WTC11 (cell line): ENCODE results near the gene SMIM1. TPM values are rescaled to one million over a fixed set of nuclear protein-coding genes. Genes with fewer than 3 reads are reported as not detected.

Experiments
- ATAC-seq: fragments of 200-7000 bp; cut with Tn5 transposase; 2 replicates; pipeline ENCODE4 v1.10.0; 2021; ENCODE audit warnings: mild to moderate bottlenecking, moderate library complexity
- CTCF ChIA-PET: fragments of 300-600 bp; sonication (Branson Sonifier 250); formaldehyde crosslinking; loops from one replicate; lab custom pipeline; 2021; ENCODE audit warnings: antibody characterized with exemption; lab: Charles Lee
- POLR2A ChIA-PET: fragments of 350-600 bp; sonication (Branson Sonifier 250); formaldehyde crosslinking; loops from one replicate; lab custom pipeline; 2021; ENCODE audit warnings: antibody characterized with exemption; lab: Charles Lee
- DNase-seq: peaks from one replicate; pipeline ENCODE4 v3.0.0; 2021; ENCODE audit warnings: low spot score
- H3K27ac Mint-ChIP-seq: 2 replicates; pipeline ENCODE4 v1.8.0; 2021; ENCODE audit warnings: mixed read lengths
- H3K27me3 Mint-ChIP-seq: 2 replicates; pipeline ENCODE4 v1.8.0; 2021; ENCODE audit warnings: low read depth, mild to moderate bottlenecking, moderate library complexity, mixed read lengths
- H3K36me3 Mint-ChIP-seq: 2 replicates; pipeline ENCODE4 v1.8.0; 2021; ENCODE audit warnings: mixed read lengths
- H3K4me1 Mint-ChIP-seq: 2 replicates; pipeline ENCODE4 v1.8.0; 2022; ENCODE audit warnings: mixed read lengths
- H3K4me3 Mint-ChIP-seq: 2 replicates; pipeline ENCODE4 v1.8.0; 2021; ENCODE audit warnings: mild to moderate bottlenecking, moderate library complexity, mixed read lengths
- H3K9me3 Mint-ChIP-seq: 2 replicates; pipeline ENCODE4 v1.8.0; 2021; ENCODE audit warnings: mixed read lengths
- ATF2 ChIP-seq: sonication (generic); formaldehyde crosslinking; IDR thresholded peaks from 2 replicates; pipeline ENCODE4 v1.8.1; 2022; ENCODE audit warnings: low read depth, missing genetic modification reagents, borderline replicate concordance
- ATF3 ChIP-seq: sonication (generic); formaldehyde crosslinking; conservative IDR thresholded peaks from 2 replicates; pipeline ENCODE4 v1.8.1; 2022; ENCODE audit warnings: mild to moderate bottlenecking, missing genetic modification reagents
- CREB1 ChIP-seq: sonication (generic); formaldehyde crosslinking; IDR thresholded peaks from 2 replicates; pipeline ENCODE4 v1.8.0; 2023; ENCODE audit warnings: mild to moderate bottlenecking, missing genetic modification reagents
- ELF4 ChIP-seq: sonication (generic); formaldehyde crosslinking; IDR thresholded peaks from 2 replicates; pipeline ENCODE4 v1.8.1; 2022; ENCODE audit warnings: low read depth, mild to moderate bottlenecking, moderate library complexity, missing genetic modification reagents
- EMX1 ChIP-seq: fragments of 250-450 bp; sonication (Bioruptor Pico); IDR thresholded peaks from 2 replicates; pipeline ENCODE4 v1.8.0; 2021; ENCODE audit warnings: mild to moderate bottlenecking
- ERG ChIP-seq: fragments of 250-450 bp; sonication (Bioruptor Pico); IDR thresholded peaks from 2 replicates; pipeline ENCODE4 v1.8.0; 2021; ENCODE audit warnings: mild to moderate bottlenecking
- FOXJ3 ChIP-seq: sonication (generic); formaldehyde crosslinking; IDR thresholded peaks from 2 replicates; pipeline ENCODE4 v1.9.0; 2021; ENCODE audit warnings: missing genetic modification reagents, mild to moderate bottlenecking, borderline replicate concordance
- HMGXB4 ChIP-seq: sonication (generic); formaldehyde crosslinking; IDR thresholded peaks from 2 replicates; pipeline ENCODE4 v1.8.1; 2023; ENCODE audit warnings: mild to moderate bottlenecking, moderate library complexity, missing genetic modification reagents
- NFATC4 ChIP-seq: fragments of 250-450 bp; sonication (Bioruptor Pico); IDR thresholded peaks from 2 replicates; pipeline ENCODE4 v1.9.0; 2021; ENCODE audit warnings: mild to moderate bottlenecking
- NR2C2 ChIP-seq: sonication (generic); formaldehyde crosslinking; IDR thresholded peaks from 2 replicates; pipeline ENCODE4 v1.8.0; 2022; ENCODE audit warnings: mild to moderate bottlenecking, missing genetic modification reagents
- OVOL2 ChIP-seq: fragments of 250-450 bp; sonication (Bioruptor Pico); IDR thresholded peaks from 2 replicates; pipeline ENCODE4 v1.9.0; 2021; ENCODE audit warnings: mild to moderate bottlenecking, borderline replicate concordance
- SMAD3 ChIP-seq: sonication (generic); formaldehyde crosslinking; IDR thresholded peaks from 2 replicates; pipeline ENCODE4 v1.8.0; 2022; ENCODE audit warnings: missing genetic modification reagents, mild to moderate bottlenecking, borderline replicate concordance
- STAT6 ChIP-seq: sonication (generic); formaldehyde crosslinking; conservative IDR thresholded peaks from 2 replicates; pipeline ENCODE4 v1.8.1; 2023; ENCODE audit warnings: mild to moderate bottlenecking, low read depth, missing genetic modification reagents, moderate library complexity
- TEAD4 ChIP-seq: sonication (generic); formaldehyde crosslinking; IDR thresholded peaks from 2 replicates; pipeline ENCODE4 v1.8.0; 2022; ENCODE audit warnings: mild to moderate bottlenecking, missing genetic modification reagents
- USF2 ChIP-seq: sonication (generic); formaldehyde crosslinking; IDR thresholded peaks from 2 replicates; pipeline ENCODE4 v1.8.1; 2023; ENCODE audit warnings: mild to moderate bottlenecking, missing genetic modification reagents, moderate library complexity
- ZBTB21 ChIP-seq: sonication (generic); formaldehyde crosslinking; IDR thresholded peaks from 2 replicates; pipeline ENCODE4 v1.8.1; 2023; ENCODE audit warnings: mild to moderate bottlenecking, missing genetic modification reagents, borderline replicate concordance
- ZNF532 ChIP-seq: fragments of 250-450 bp; sonication (Bioruptor Pico); IDR thresholded peaks from 2 replicates; pipeline ENCODE4 v1.9.0; 2021; ENCODE audit warnings: mild to moderate bottlenecking, borderline replicate concordance
- total RNA-seq: library from RNA; stranded (reverse); gene quantifications from 3 replicates; pipeline ENCODE4 v1.2.3, GENCODE V29; 2021

The SMIM1 gene
- total RNA-seq, 1 experiment from 2014 or later, result 10.2 TPM

GRCh38 chr1:3759796-3760195 lies 12.8 kb upstream of the SMIM1 start:
- Mint-ChIP-seq H3K9me3 (peaks cover 8% of the 10 kb centered on the region), H3K4me1 (no peaks in the 10 kb centered on the region)
- no peak for ATAC-seq
- DNase-seq, result no peak
- TF ChIP-seq OVOL2 (CRISPR knock-in tag) (no peak), NFATC4 (CRISPR knock-in tag) (no peak), TEAD4 (CRISPR knock-in tag) (no peak), SMAD3 (CRISPR knock-in tag) (no peak), ZBTB21 (CRISPR knock-in tag) (no peak), ATF2 (no peak), HMGXB4 (CRISPR knock-in tag) (no peak), ERG (CRISPR knock-in tag) (no peak)
- TF ChIP-seq, all 79 proteins: peak for 0
- POLR2A ChIA-PET, result no interaction called here
- Mint-ChIP-seq H3K36me3 (no peaks in the 10 kb centered on the region), H3K27me3 (peaks cover 28% of the 10 kb centered on the region), H3K4me3 (no peak overlapping the region), H3K27ac (no peak overlapping the region)
- CTCF ChIA-PET, result interaction anchor here (1.8 to 2.1 kb wide), 2 partner anchors 33 to 35 kb away, joined by 6 to 10 read pairs; no protein-coding TSS in a partner anchor

- H3K27ac Mint-ChIP-seq, result no peak overlapping the region
- POLR2A ChIA-PET, result no interaction called here
- peaks cover 3% of the 10 kb centered on the region; the same call in 1 of the 2 replicates for H3K36me3 Mint-ChIP-seq
- no peak overlapping the region for H3K4me3 Mint-ChIP-seq
- peaks cover 19% of the 10 kb centered on the region for H3K9me3 Mint-ChIP-seq
- peaks cover 29% of the 10 kb centered on the region for H3K27me3 Mint-ChIP-seq
- no peak for TF ChIP-seq NFATC4 (CRISPR knock-in tag)
- TF ChIP-seq FOXJ3 (CRISPR knock-in tag), result no peak
- no peak for TF ChIP-seq ATF3 (CRISPR knock-in tag)
- no peak for TF ChIP-seq ELF4 (CRISPR knock-in tag)
- no peak for TF ChIP-seq NR2C2
- TF ChIP-seq CREB1 (CRISPR knock-in tag), result no peak
- TF ChIP-seq ZNF532 (CRISPR knock-in tag), result no peak
- TF ChIP-seq USF2 (CRISPR knock-in tag), result no peak
- TF ChIP-seq EMX1 (CRISPR knock-in tag), result no peak
- no peak for TF ChIP-seq STAT6
- TF ChIP-seq, all 79 proteins: peak for 0
- DNase-seq, result no peak
- no peaks in the 10 kb centered on the region for H3K4me1 Mint-ChIP-seq
- CTCF ChIA-PET, result interaction anchor here (0.9 to 1.0 kb wide), 2 partner anchors 12 to 66 kb away, joined by 3 to 4 read pairs; no protein-coding TSS in a partner anchor
- ATAC-seq, result no peak
These were observed 11.1 kb upstream of the SMIM1 start for GRCh38 chr1:3761296-3762010.
